HG03066 (cell line): ENCODE measurements around the gene FTL.

Source experiments
- ATAC-seq: cut with Tn5 transposase; IDR thresholded peaks from one replicate; pipeline ENCODE4 v1.9.1; 2021; ENCODE audit warnings: low read depth; ENCODE audit not compliant: unreplicated experiment

The FTL gene

GRCh38 chr19:48964205-48965039 is 687 bp upstream of the FTL start:
- no peak for ATAC-seq

GRCh38 chr19:48965806-48966540 is 864 bp downstream of the FTL start:
- peak; percentile 21 for ATAC-seq

GRCh38 chr19:48966541-48967345 is 1.6 kb downstream of the FTL start:
- ATAC-seq: no peak

GRCh38 chr19:48967346-48968178 is 2.5 kb downstream of the FTL start:
- ATAC-seq: no peak

- ATAC-seq: no peak
Observed at GRCh38 chr19:48968179-48968661, 3.1 kb downstream of the FTL start.

- ATAC-seq: no peak
Observed at GRCh38 chr19:48968813-48969218, 3.7 kb downstream of the FTL start.

- ATAC-seq: no peak
Observed at GRCh38 chr19:48969276-48970138, 4.4 kb downstream of the FTL start.

- ATAC-seq: no peak
Observed at GRCh38 chr19:48970139-48970766, 5.1 kb downstream of the FTL start.

GRCh38 chr19:48970923-48971395 is 5.8 kb downstream of the FTL start:
- ATAC-seq: no peak

GRCh38 chr19:48975947-48976847 is 11.1 kb downstream of the FTL start:
- no peak for ATAC-seq

GRCh38 chr19:48977061-48977460 is 12.0 kb downstream of the FTL start:
- no peak for ATAC-seq

- ATAC-seq: no peak
Observed at GRCh38 chr19:48982280-48982679, 17.2 kb downstream of the FTL start.

- no peak for ATAC-seq
Observed at GRCh38 chr19:48985711-48986110, 20.6 kb downstream of the FTL start.

- ATAC-seq: no peak
Observed at GRCh38 chr19:48986211-48986610, 21.1 kb downstream of the FTL start.

GRCh38 chr19:48987323-48987722 is 22.2 kb downstream of the FTL start:
- no peak for ATAC-seq

GRCh38 chr19:48988286-48988685 is 23.2 kb downstream of the FTL start:
- no peak for ATAC-seq

GRCh38 chr19:48988860-48989259 is 23.8 kb downstream of the FTL start:
- no peak for ATAC-seq
